ENCODE data around the gene SFN.
"Not testable (repeated sequence)": the region's sequence is repeated elsewhere in the genome, so short reads cannot be mapped to it uniquely, and the experiment has no call there.

SFN gene

DNA sequence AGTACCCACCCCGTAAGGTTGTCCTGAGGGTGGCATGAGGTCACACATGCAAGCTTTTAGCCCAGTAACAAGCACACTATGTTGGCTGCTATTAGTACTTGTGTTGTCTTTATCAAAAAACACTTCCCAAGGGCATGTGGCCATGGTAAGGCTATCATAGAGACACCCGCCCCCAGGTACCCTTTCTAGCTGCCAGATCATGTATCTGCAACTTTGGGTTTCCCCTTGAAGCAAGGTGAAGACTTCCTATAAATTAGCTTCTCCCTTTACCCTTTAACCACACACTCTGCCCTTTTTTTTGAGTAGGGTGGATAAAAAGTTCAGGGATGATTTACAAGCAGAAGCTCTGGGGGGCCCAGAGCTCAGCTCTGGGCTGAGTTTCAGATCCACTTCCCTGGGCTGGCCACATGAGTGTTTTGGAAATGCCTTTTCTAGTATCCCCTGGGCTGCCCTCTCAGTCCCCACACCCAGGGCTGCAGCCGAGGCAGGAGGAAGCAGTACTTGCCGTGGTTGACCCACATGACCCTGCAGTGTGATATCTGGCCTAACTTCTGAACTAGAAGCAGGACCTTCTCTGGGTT lies 34.4 kb upstream of the SFN start:
- Histone ChIP-seq H3K4me3 (ENCODE audit: low read depth in 1 of 5, low read length in 5 of 5) (peak overlapping the region in 4 of 5 donors; percentile 8 to 49 (median 21)), H3K9me3 (ENCODE audit: control insufficient read depth in 5 of 5, low read length in 5 of 5) (no peaks in the 10 kb centered on the region), H3K27me3 (ENCODE audit: control insufficient read depth in 5 of 5, insufficient read depth in 4 of 5, low read length in 5 of 5) (no peaks in the 10 kb centered on the region), H3K27ac (ENCODE audit: low read depth, low read length) (peak overlapping the region; percentile 54), H3K36me3 (ENCODE audit: control insufficient read depth in 5 of 5, insufficient read depth in 5 of 5, low read length in 5 of 5) (peaks cover 4 to 25% (median 16%) of the 10 kb centered on the region in 5 donors), H3K9ac (ENCODE audit: low read length in 5 of 5) (peak overlapping the region in 4 of 5 donors; percentile 6 to 55 (median 22)), H3K4me1 (ENCODE audit: control insufficient read depth in 5 of 5, insufficient read depth in 5 of 5, low read length in 5 of 5) (peaks cover 11 to 58% (median 49%) of the 10 kb centered on the region in 5 donors)

GRCh38 chr1:26829184-26829911 lies 33.6 kb upstream of the SFN start:
- Histone ChIP-seq H3K9me3 (ENCODE audit: control insufficient read depth in 5 of 5, low read length in 5 of 5) (no peaks in the 10 kb centered on the region), H3K27ac (ENCODE audit: low read depth, low read length) (no peak overlapping the region), H3K4me1 (ENCODE audit: control insufficient read depth in 5 of 5, insufficient read depth in 5 of 5, low read length in 5 of 5) (peaks cover 11 to 58% (median 49%) of the 10 kb centered on the region in 5 donors), H3K4me3 (ENCODE audit: low read depth in 1 of 5, low read length in 5 of 5) (peak overlapping the region in 3 of 5 donors; percentile 8 to 49 (median 9)), H3K9ac (ENCODE audit: low read length in 5 of 5) (peak overlapping the region in 1 of 5 donors; percentile 55), H3K36me3 (ENCODE audit: control insufficient read depth in 5 of 5, insufficient read depth in 5 of 5, low read length in 5 of 5) (peaks cover 4 to 33% (median 25%) of the 10 kb centered on the region in 5 donors), H3K27me3 (ENCODE audit: control insufficient read depth in 5 of 5, insufficient read depth in 4 of 5, low read length in 5 of 5) (no peaks in the 10 kb centered on the region)

DNA sequence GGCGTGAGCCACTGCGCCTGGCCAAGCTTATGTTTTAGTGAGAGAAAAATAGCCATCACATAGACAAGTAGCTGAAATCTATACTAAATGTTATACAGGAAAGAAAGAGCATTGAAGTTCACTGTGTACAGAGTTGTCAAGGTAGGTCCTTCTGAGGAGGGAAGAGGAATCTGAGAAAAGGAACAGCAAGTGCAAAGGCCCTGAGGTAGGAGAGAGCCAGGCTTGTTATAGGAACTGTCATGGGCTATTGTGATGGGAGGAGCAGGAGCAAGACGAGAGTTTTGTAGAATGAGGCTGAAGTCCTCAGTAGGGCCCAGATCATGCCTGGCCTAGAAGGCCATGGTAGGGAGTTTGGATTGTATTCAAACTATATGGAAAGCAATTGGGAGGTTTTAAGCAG lies 31.9 kb upstream of the SFN start:
- Histone ChIP-seq H3K4me1 (ENCODE audit: control insufficient read depth in 5 of 5, insufficient read depth in 5 of 5, low read length in 5 of 5) (peaks cover 11 to 52% (median 46%) of the 10 kb centered on the region in 5 donors), H3K4me3 (ENCODE audit: low read depth in 1 of 5, low read length in 5 of 5) (no peak overlapping the region), H3K9ac (ENCODE audit: low read length in 5 of 5) (peak overlapping the region in 1 of 5 donors; percentile 9), H3K27ac (ENCODE audit: low read depth, low read length) (no peak overlapping the region), H3K9me3 (ENCODE audit: control insufficient read depth in 5 of 5, low read length in 5 of 5) (no peaks in the 10 kb centered on the region), H3K27me3 (ENCODE audit: control insufficient read depth in 5 of 5, insufficient read depth in 4 of 5, low read length in 5 of 5) (no peaks in the 10 kb centered on the region), H3K36me3 (ENCODE audit: control insufficient read depth in 5 of 5, insufficient read depth in 5 of 5, low read length in 5 of 5) (peaks cover 4 to 49% (median 38%) of the 10 kb centered on the region in 5 donors)

DNA sequence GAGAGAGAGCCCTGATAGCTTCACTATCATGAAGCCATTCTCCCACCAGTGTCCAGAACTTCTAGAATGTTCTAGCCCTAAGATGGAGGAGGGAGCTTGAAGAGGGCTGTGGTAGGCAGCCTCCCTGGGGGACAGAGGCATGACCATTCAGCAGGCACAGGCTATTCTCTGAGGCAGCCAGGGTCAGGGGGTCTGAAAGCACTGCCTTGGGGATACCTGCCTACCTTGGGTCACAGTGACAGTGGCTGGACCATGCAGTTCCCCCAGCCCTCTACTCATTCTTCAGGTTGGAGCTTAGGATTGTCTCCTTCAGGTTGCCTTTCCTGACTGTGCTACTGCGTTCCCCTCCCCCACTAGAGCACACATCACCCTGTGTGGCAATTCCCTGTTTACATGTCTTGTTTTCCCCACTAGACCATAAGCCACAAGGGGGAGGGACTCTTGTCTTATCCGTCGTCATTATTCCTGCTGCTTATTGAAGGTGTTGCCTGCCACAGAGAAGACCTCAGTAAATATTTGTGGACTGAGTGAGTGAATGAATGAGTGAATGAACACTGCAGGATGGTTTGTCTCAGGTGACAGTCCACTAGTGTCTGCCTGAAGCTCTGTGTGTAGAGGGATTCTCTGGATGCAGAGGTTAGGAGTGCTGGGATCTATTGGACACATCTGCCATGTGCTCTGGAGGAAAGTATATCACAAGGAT lies 31.3 kb upstream of the SFN start:
- Histone ChIP-seq H3K4me1 (ENCODE audit: control insufficient read depth in 5 of 5, insufficient read depth in 5 of 5, low read length in 5 of 5) (peaks cover 11 to 50% (median 43%) of the 10 kb centered on the region in 5 donors), H3K9ac (ENCODE audit: low read length in 5 of 5) (peak overlapping the region in 1 of 5 donors; percentile 9), H3K36me3 (ENCODE audit: control insufficient read depth in 5 of 5, insufficient read depth in 5 of 5, low read length in 5 of 5) (peaks cover 4 to 52% (median 41%) of the 10 kb centered on the region in 5 donors), H3K9me3 (ENCODE audit: control insufficient read depth in 5 of 5, low read length in 5 of 5) (no peaks in the 10 kb centered on the region), H3K27me3 (ENCODE audit: control insufficient read depth in 5 of 5, insufficient read depth in 4 of 5, low read length in 5 of 5) (no peaks in the 10 kb centered on the region), H3K4me3 (ENCODE audit: low read depth in 1 of 5, low read length in 5 of 5) (no peak overlapping the region), H3K27ac (ENCODE audit: low read depth, low read length) (peak overlapping the region; percentile 12)

GRCh38 chr1:26832249-26832960 lies 30.5 kb upstream of the SFN start:
- peak overlapping the region; percentile 12 for H3K27ac ChIP-seq (ENCODE audit: low read depth, low read length)
- no peak overlapping the region for H3K4me3 ChIP-seq (ENCODE audit: low read depth in 1 of 5, low read length in 5 of 5)
- H3K9me3 ChIP-seq (ENCODE audit: control insufficient read depth in 5 of 5, low read length in 5 of 5) = no peaks in the 10 kb centered on the region
- H3K4me1 ChIP-seq (ENCODE audit: control insufficient read depth in 5 of 5, insufficient read depth in 5 of 5, low read length in 5 of 5) = peaks cover 10 to 46% (median 40%) of the 10 kb centered on the region in 5 donors
- no peaks in the 10 kb centered on the region for H3K27me3 ChIP-seq (ENCODE audit: control insufficient read depth in 5 of 5, insufficient read depth in 4 of 5, low read length in 5 of 5)
- H3K9ac ChIP-seq (ENCODE audit: low read length in 5 of 5) = no peak overlapping the region
- H3K36me3 ChIP-seq (ENCODE audit: control insufficient read depth in 5 of 5, insufficient read depth in 5 of 5, low read length in 5 of 5) = peaks cover 4 to 52% (median 41%) of the 10 kb centered on the region in 5 donors

- H3K36me3 ChIP-seq (ENCODE audit: control insufficient read depth in 5 of 5, insufficient read depth in 5 of 5, low read length in 5 of 5) = peaks cover 4 to 63% (median 49%) of the 10 kb centered on the region in 5 donors
- peaks cover 3 to 34% (median 27%) of the 10 kb centered on the region in 5 donors for H3K4me1 ChIP-seq (ENCODE audit: control insufficient read depth in 5 of 5, insufficient read depth in 5 of 5, low read length in 5 of 5)
- no peaks in the 10 kb centered on the region for H3K27me3 ChIP-seq (ENCODE audit: control insufficient read depth in 5 of 5, insufficient read depth in 4 of 5, low read length in 5 of 5)
- no peak overlapping the region for H3K4me3 ChIP-seq (ENCODE audit: low read depth in 1 of 5, low read length in 5 of 5)
- no peaks in the 10 kb centered on the region for H3K9me3 ChIP-seq (ENCODE audit: control insufficient read depth in 5 of 5, low read length in 5 of 5)
- H3K27ac ChIP-seq (ENCODE audit: low read depth, low read length) = no peak overlapping the region
- H3K9ac ChIP-seq (ENCODE audit: low read length in 5 of 5) = peak overlapping the region in 1 of 5 donors; percentile 21
These were observed 29.2 kb upstream of the SFN start for GRCh38 chr1:26833432-26834405.

GRCh38 chr1:26837665-26838064 lies 25.3 kb upstream of the SFN start:
- not testable (repeated sequence) for H3K9me3 ChIP-seq (ENCODE audit: control insufficient read depth in 5 of 5, low read length in 5 of 5); H3K27me3 ChIP-seq (ENCODE audit: control insufficient read depth in 5 of 5, insufficient read depth in 4 of 5, low read length in 5 of 5); H3K4me3 ChIP-seq (ENCODE audit: low read depth in 1 of 5, low read length in 5 of 5); H3K4me1 ChIP-seq (ENCODE audit: control insufficient read depth in 5 of 5, insufficient read depth in 5 of 5, low read length in 5 of 5); H3K9ac ChIP-seq (ENCODE audit: low read length in 5 of 5); H3K27ac ChIP-seq (ENCODE audit: low read depth, low read length)
- H3K36me3 ChIP-seq (ENCODE audit: control insufficient read depth in 5 of 5, insufficient read depth in 5 of 5, low read length in 5 of 5) = peaks cover 9 to 79% (median 68%) of the 10 kb centered on the region in 5 donors

DNA sequence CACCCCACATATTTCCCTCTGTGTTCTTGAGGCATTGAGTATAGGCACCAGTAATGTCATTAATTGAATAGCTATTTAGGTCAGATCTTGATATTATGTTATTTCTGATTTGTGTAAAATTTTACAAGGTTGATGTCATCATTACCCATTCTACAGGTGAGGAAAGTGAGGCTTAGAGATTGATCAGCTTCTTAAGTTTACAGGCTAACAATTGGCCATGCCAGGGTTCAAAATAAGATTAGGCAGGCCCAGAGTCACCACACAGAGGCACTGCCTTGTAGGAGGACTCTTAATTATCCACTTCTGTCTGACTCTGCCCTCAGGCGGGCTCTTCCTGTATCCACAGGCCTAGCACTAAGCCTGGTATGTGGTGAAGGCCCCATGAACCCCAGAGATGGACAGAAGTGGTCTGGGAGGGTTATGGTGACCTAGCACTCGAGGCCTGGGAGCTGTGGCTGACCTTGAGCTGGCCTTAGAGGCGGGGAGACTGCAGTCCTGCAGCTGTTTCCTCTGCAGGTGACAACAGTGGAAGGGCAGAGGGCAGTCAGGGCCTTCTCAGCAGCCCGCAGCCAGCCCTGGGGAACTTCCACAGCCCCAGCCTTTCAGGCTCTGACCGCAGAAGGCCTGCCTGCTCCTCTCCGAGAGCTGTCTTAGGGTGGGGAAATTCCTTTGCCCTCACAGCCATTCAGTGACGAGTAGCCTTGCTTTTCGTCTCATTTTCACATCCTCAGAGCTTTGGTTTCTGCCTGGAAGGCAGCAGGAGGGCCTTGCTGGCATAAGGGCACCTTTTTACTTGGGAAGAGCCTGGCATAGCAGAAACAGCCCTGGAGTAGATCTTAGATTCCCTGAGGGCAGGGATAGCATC lies 24.2 kb upstream of the SFN start:
- H3K9me3 ChIP-seq (ENCODE audit: control insufficient read depth in 5 of 5, low read length in 5 of 5) = no peaks in the 10 kb centered on the region
- no peak overlapping the region for H3K9ac ChIP-seq (ENCODE audit: low read length in 5 of 5)
- H3K27me3 ChIP-seq (ENCODE audit: control insufficient read depth in 5 of 5, insufficient read depth in 4 of 5, low read length in 5 of 5) = no peaks in the 10 kb centered on the region
- H3K4me1 ChIP-seq (ENCODE audit: control insufficient read depth in 5 of 5, insufficient read depth in 5 of 5, low read length in 5 of 5) = peaks cover 0 to 5% (median 0%) of the 10 kb centered on the region in 5 donors
- H3K4me3 ChIP-seq (ENCODE audit: low read depth in 1 of 5, low read length in 5 of 5) = no peak overlapping the region
- H3K36me3 ChIP-seq (ENCODE audit: control insufficient read depth in 5 of 5, insufficient read depth in 5 of 5, low read length in 5 of 5) = peaks cover 5 to 75% (median 62%) of the 10 kb centered on the region in 5 donors
- H3K27ac ChIP-seq (ENCODE audit: low read depth, low read length) = no peak overlapping the region
